Measurements from ENCODE around the gene MAGOHB. TPM values are rescaled to one million over a fixed set of nuclear protein-coding genes. Genes with fewer than 3 reads are reported as not detected.
"Not testable (repeated sequence)": the region's sequence is repeated elsewhere in the genome, so short reads cannot be mapped to it uniquely, and the experiment has no call there.

Gene MAGOHB
- polyA plus RNA-seq, 1 of the 3 experiments (the other 2 are of a cell fraction): 15.7 TPM

- ChIA-PET POLR2A (no interaction called here), CTCF (no interaction called here)
- Histone ChIP-seq H3K4me1 (ENCODE audit: control insufficient read depth in 1 of 2, insufficient read depth in 2 of 2, low read depth in 1 of 2, low read length in 1 of 2) (no peaks in the 10 kb centered on the region), H3K9me3 (no peaks in the 10 kb centered on the region), H3F3A (replicated peaks; ENCODE audit: insufficient read depth) (no peaks in the 10 kb centered on the region), H2AFZ (ENCODE audit: low read depth) (no peak overlapping the region), H3K9me2 (no peaks in the 10 kb centered on the region), H3K4me3 (ENCODE audit: low read depth in 2 of 2, low read length in 1 of 2) (no peak overlapping the region), H3K79me2 (ENCODE audit: insufficient read depth) (no peaks in the 10 kb centered on the region), H4K20me1 (ENCODE audit: insufficient read depth) (no peaks in the 10 kb centered on the region), H3K9ac (no peak overlapping the region), H3K27me3 (ENCODE audit: insufficient read depth) (no peaks in the 10 kb centered on the region), H3K27ac (ENCODE audit: low read depth in 2 of 2, low read length in 1 of 2) (no peak overlapping the region), H3K4me2 (no peak overlapping the region), H3K36me3 (replicated peaks in 1 of 2; ENCODE audit: control insufficient read depth in 1 of 2, insufficient read depth in 2 of 2, low read length in 1 of 2) (peaks cover 0 to 3% of the 10 kb centered on the region in 2 experiments)
- TF ChIP-seq RCOR1 (IDR thresholded peaks at IDR 0.05; ENCODE audit: low read length) (no peak), MXI1 (IDR thresholded peaks at IDR 0.05; ENCODE audit: low read depth, low read length) (no peak), NRF1 (IDR thresholded peaks at IDR 0.05; ENCODE audit: low read depth, low read length) (no peak), MEF2A (IDR thresholded peaks at IDR 0.05; ENCODE audit: borderline replicate concordance, low read depth) (no peak), SMC3 (IDR thresholded peaks at IDR 0.05; ENCODE audit: low read depth, low read length) (no peak), FOSL2 (IDR thresholded peaks at IDR 0.05; ENCODE audit: borderline replicate concordance, low read depth) (no peak), FOXM1 (IDR thresholded peaks at IDR 0.05; ENCODE audit: low read depth) (no peak), CHD2 (IDR thresholded peaks at IDR 0.05; ENCODE audit: low read length, partially characterized antibody) (no peak), GATA2 (CRISPR knock-in tag; IDR thresholded peaks at IDR 0.05) (no peak), RAD21 (IDR thresholded peaks at IDR 0.05; ENCODE audit: low read length) (no peak)
- WGBS (ENCODE audit: low lambda C conversion rate): 96% methylated on average over 1 of the region's 1 CpG
- DNase-seq: no peak
Measured at GRCh38 chr12:10584415-10584814, 29.0 kb downstream of the MAGOHB start.

GRCh38 chr12:10582704-10583103 is 30.7 kb downstream of the MAGOHB start:
- POLR2A ChIA-PET: no interaction called here

GRCh38 chr12:10582133-10582532 is 31.3 kb downstream of the MAGOHB start:
- H3K36me3 ChIP-seq (replicated peaks in 1 of 2; ENCODE audit: control insufficient read depth in 1 of 2, insufficient read depth in 2 of 2, low read length in 1 of 2); DNase-seq; CTCF ChIA-PET; H4K20me1 ChIP-seq (ENCODE audit: insufficient read depth); H3K27me3 ChIP-seq (ENCODE audit: insufficient read depth); H3K9ac ChIP-seq; H3K9me3 ChIP-seq; H3F3A ChIP-seq (replicated peaks; ENCODE audit: insufficient read depth); H3K79me2 ChIP-seq (ENCODE audit: insufficient read depth); H2AFZ ChIP-seq (ENCODE audit: low read depth); H3K9me2 ChIP-seq; POLR2A ChIA-PET; H3K4me1 ChIP-seq (ENCODE audit: control insufficient read depth in 1 of 2, insufficient read depth in 2 of 2, low read depth in 1 of 2, low read length in 1 of 2); H3K27ac ChIP-seq (ENCODE audit: low read depth in 2 of 2, low read length in 1 of 2); H3K4me2 ChIP-seq; H3K4me3 ChIP-seq (ENCODE audit: low read depth in 2 of 2, low read length in 1 of 2): not testable (repeated sequence)
- 51% methylated on average over 3 of the region's 3 CpGs for WGBS (ENCODE audit: low lambda C conversion rate)

More at GRCh38 chr12:10582704-10583103, 30.7 kb downstream of the MAGOHB start:
- no peak for DNase-seq
- Histone ChIP-seq H3K27ac (ENCODE audit: low read depth in 2 of 2, low read length in 1 of 2) (no peak overlapping the region), H3K4me2 (no peak overlapping the region), H3K4me3 (ENCODE audit: low read depth in 2 of 2, low read length in 1 of 2) (no peak overlapping the region), H3K27me3 (ENCODE audit: insufficient read depth) (no peaks in the 10 kb centered on the region), H3K79me2 (ENCODE audit: insufficient read depth) (no peaks in the 10 kb centered on the region), H3K9me2 (no peaks in the 10 kb centered on the region), H3K9ac (no peak overlapping the region), H3F3A (replicated peaks; ENCODE audit: insufficient read depth) (no peaks in the 10 kb centered on the region), H2AFZ (ENCODE audit: low read depth) (no peak overlapping the region), H3K9me3 (no peaks in the 10 kb centered on the region), H3K36me3 (replicated peaks in 1 of 2; ENCODE audit: control insufficient read depth in 1 of 2, insufficient read depth in 2 of 2, low read length in 1 of 2) (peaks cover 0 to 3% of the 10 kb centered on the region in 2 experiments), H3K4me1 (ENCODE audit: control insufficient read depth in 1 of 2, insufficient read depth in 2 of 2, low read depth in 1 of 2, low read length in 1 of 2) (no peaks in the 10 kb centered on the region), H4K20me1 (ENCODE audit: insufficient read depth) (no peaks in the 10 kb centered on the region)
- 94% methylated on average over 3 of the region's 3 CpGs for WGBS (ENCODE audit: low lambda C conversion rate)
- CTCF ChIA-PET: interaction anchor here (1.0 kb wide), 1 partner anchor 19 kb away, joined by 3 read pairs; no protein-coding TSS in a partner anchor
- TF ChIP-seq MAX (IDR thresholded peaks at IDR 0.05; ENCODE audit: low read depth) (no peak), RXRA (IDR thresholded peaks at IDR 0.05; ENCODE audit: borderline replicate concordance, low read depth) (no peak), TEAD4 (IDR thresholded peaks at IDR 0.05; ENCODE audit: borderline replicate concordance, insufficient read depth) (no peak)

Data from SK-N-SH (cell line).